Duodenal mucosa (tissue), 2 donors: ENCODE data around the gene FCGR2B.
"Not testable (repeated sequence)": the region's sequence is repeated elsewhere in the genome, so short reads cannot be mapped to it uniquely, and the experiment has no call there.

Source experiments
- H3K27ac ChIP-seq: one replicate; pipeline ENCODE4 v1.7.0; 2013; ENCODE audit warnings: low read depth, low read length
- H3K27me3 ChIP-seq, 2 donors: one replicate each; pipeline ENCODE4 v1.7.0; 2013; ENCODE audit warnings: low read length in 2 of 2, control low read depth in 1 of 2; ENCODE audit not compliant: insufficient read depth in 2 of 2, control insufficient read depth in 1 of 2
- H3K36me3 ChIP-seq, 2 donors: one replicate each; pipeline ENCODE4 v1.7.0; 2013; ENCODE audit warnings: low read length in 2 of 2, control low read depth in 1 of 2; ENCODE audit not compliant: insufficient read depth in 2 of 2, control insufficient read depth in 1 of 2
- H3K4me1 ChIP-seq, 2 donors: one replicate each; pipeline ENCODE4 v1.7.0; 2013; ENCODE audit warnings: low read length in 2 of 2, control low read depth in 1 of 2; ENCODE audit not compliant: insufficient read depth in 2 of 2, control insufficient read depth in 1 of 2
- H3K4me3 ChIP-seq, 2 donors: one replicate each; pipeline ENCODE4 v1.7.0; 2013; ENCODE audit warnings: low read length in 2 of 2, low read depth in 1 of 2
- H3K9ac ChIP-seq, 2 donors: one replicate each; pipeline ENCODE4 v1.7.0; 2013; ENCODE audit warnings: low read length in 2 of 2, low read depth in 1 of 2
- H3K9me3 ChIP-seq, 2 donors: one replicate each; pipeline ENCODE4 v1.7.0; 2013; ENCODE audit warnings: low read length in 2 of 2, control low read depth in 1 of 2; ENCODE audit not compliant: control insufficient read depth in 1 of 2

The FCGR2B gene

GRCh38 chr1:161631076-161631475 lies 31.9 kb upstream of the FCGR2B start, which contains the start of gene FCGR3B:
FCGR3B (minus strand) TSS chr1:161631176; CDS start chr1:161631094, 82 bp downstream.
- no peaks in the 10 kb centered on the region for H3K4me1 ChIP-seq
- H3K4me3 ChIP-seq = no peak within 1 kb of the TSS
- H3K36me3 ChIP-seq = no peaks in the 10 kb centered on the region
- no peaks in the 10 kb centered on the region for H3K27me3 ChIP-seq
- H3K9me3 ChIP-seq = no peaks in the 10 kb centered on the region
- H3K27ac ChIP-seq = no peak within 1 kb of the TSS
- no peak within 1 kb of the TSS for H3K9ac ChIP-seq

GRCh38 chr1:161634993-161635392 lies 27.9 kb upstream of the FCGR2B start:
- H3K4me1 ChIP-seq, H3K4me3 ChIP-seq, H3K27ac ChIP-seq, H3K27me3 ChIP-seq, H3K9me3 ChIP-seq, H3K9ac ChIP-seq, H3K36me3 ChIP-seq: not testable (repeated sequence)

- not testable (repeated sequence) for H3K9me3 ChIP-seq, H3K4me1 ChIP-seq, H3K9ac ChIP-seq, H3K36me3 ChIP-seq, H3K27ac ChIP-seq, H3K27me3 ChIP-seq, H3K4me3 ChIP-seq
Observed at GRCh38 chr1:161636189-161636782, 26.7 kb upstream of the FCGR2B start.

- not testable (repeated sequence) for H3K36me3 ChIP-seq, H3K27ac ChIP-seq, H3K4me1 ChIP-seq, H3K27me3 ChIP-seq, H3K4me3 ChIP-seq, H3K9me3 ChIP-seq, H3K9ac ChIP-seq
Observed at GRCh38 chr1:161636976-161637375, 26.0 kb upstream of the FCGR2B start.

GRCh38 chr1:161638251-161638993 lies 24.5 kb upstream of the FCGR2B start:
- H3K9me3 ChIP-seq, H3K4me1 ChIP-seq, H3K9ac ChIP-seq, H3K36me3 ChIP-seq, H3K27me3 ChIP-seq, H3K27ac ChIP-seq, H3K4me3 ChIP-seq: not testable (repeated sequence)

- not testable (repeated sequence) for H3K36me3 ChIP-seq, H3K4me3 ChIP-seq, H3K27me3 ChIP-seq, H3K9me3 ChIP-seq, H3K9ac ChIP-seq, H3K4me1 ChIP-seq, H3K27ac ChIP-seq
Observed at GRCh38 chr1:161639203-161639602, 23.7 kb upstream of the FCGR2B start.

GRCh38 chr1:161642697-161643096 lies 20.2 kb upstream of the FCGR2B start:
- not testable (repeated sequence) for H3K9ac ChIP-seq, H3K4me1 ChIP-seq, H3K27ac ChIP-seq, H3K4me3 ChIP-seq, H3K36me3 ChIP-seq, H3K9me3 ChIP-seq, H3K27me3 ChIP-seq

GRCh38 chr1:161643481-161644208 lies 19.3 kb upstream of the FCGR2B start:
- H3K9ac ChIP-seq, H3K27me3 ChIP-seq, H3K36me3 ChIP-seq, H3K9me3 ChIP-seq, H3K4me1 ChIP-seq, H3K4me3 ChIP-seq, H3K27ac ChIP-seq: not testable (repeated sequence)

GRCh38 chr1:161644855-161645254 lies 18.1 kb upstream of the FCGR2B start:
- not testable (repeated sequence) for H3K4me3 ChIP-seq, H3K9me3 ChIP-seq, H3K9ac ChIP-seq, H3K27me3 ChIP-seq, H3K36me3 ChIP-seq, H3K4me1 ChIP-seq, H3K27ac ChIP-seq

- H3K27ac ChIP-seq, H3K36me3 ChIP-seq, H3K27me3 ChIP-seq, H3K4me3 ChIP-seq, H3K9ac ChIP-seq, H3K9me3 ChIP-seq, H3K4me1 ChIP-seq: not testable (repeated sequence)
Observed at GRCh38 chr1:161647507-161648360, 15.2 kb upstream of the FCGR2B start.
